GM18502 (cell line): ENCODE results near the gene CAMSAP1.

Experiments
- ATAC-seq: cut with Tn5 transposase; IDR thresholded peaks from one replicate; pipeline ENCODE4 v1.9.1; 2021; ENCODE audit warnings: mild to moderate bottlenecking; ENCODE audit not compliant: unreplicated experiment, poor library complexity

The CAMSAP1 gene

DNA sequence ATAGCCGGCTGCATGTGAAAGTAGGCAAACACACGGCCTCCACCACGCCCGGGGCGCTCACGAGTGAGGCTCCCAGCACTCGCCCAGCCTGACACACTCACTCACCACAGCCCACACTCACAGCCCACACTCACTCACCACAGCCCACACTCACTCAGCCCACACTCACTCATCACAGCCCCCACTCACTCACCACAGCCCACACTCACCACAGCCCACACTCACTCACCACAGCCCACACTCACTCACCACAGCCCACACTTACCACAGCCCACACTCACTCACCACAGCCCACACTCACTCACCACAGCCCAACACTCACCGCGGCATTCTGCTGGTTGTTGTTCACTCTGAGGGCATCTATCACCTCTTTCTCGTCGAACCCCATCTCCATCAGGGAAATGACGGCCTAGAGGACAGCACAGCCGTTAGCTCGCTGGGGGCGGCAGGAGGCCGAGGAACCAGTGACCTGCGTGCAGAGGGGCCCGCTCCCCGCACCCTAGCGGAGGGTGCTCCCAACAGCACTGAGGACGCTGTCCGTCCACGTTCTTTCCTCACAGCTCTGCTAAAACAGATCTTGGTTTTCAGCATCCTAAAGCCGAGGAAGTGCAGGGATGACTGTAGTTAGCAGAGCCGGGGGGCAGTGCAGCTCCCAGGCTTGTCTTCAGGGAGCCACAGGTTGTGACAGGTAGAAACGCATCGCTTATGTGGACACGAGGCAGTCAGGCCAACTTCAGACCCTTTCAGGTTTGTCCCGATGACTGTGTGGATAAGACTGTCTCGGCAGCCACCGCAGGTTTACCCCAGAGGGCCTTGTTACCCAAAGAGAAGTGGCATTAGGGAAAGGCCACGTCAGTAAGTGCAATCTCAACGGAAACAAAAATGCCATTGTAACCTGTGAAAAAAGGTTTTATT, 32.3 kb upstream of the CAMSAP1 start:
- no peak for ATAC-seq

DNA sequence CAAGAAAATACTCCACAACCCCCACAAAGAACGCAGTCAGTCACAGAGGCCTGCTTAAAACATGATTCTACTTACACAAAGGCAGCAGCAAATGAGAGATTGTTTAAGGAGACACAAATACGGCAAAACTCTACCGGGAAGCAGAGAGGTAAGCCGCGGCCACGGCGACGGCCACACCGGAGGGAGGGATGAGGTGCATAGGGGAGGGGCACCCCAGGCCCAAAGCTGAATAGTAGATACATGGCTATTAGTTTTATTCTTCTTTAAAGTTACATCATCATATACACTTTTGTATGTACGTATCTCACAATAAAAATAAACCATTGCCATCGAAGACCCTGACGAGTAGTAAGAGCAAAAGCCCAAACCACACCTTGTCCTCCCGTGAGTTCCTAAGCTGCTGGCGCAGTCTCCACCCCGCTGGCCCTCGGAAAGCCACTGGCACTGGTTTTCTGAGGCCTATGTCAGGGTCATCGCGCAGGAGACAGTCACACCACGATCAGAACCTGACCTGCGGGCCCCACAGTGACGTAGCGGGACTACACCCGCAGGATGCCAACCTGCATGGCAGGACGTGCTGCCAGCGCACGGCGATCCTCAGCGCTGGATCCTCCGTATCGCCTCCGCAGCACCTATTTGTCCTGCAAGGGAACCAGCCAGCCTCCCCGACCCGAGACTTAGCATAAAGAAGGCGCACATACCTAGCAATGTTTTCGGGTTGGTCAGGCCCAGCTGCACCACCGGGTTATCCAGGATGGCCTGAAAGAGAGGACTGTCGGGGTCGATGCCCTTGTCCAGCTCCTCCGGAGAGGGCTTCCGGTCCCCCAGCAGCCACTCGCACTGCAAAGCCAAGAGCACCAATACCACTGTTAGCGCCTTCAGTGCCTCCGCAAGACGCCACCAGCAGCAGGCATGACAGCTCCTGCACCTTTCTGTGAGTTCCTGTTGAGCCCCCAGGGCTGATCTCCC, 30.5 kb upstream of the CAMSAP1 start:
- no peak for ATAC-seq

DNA sequence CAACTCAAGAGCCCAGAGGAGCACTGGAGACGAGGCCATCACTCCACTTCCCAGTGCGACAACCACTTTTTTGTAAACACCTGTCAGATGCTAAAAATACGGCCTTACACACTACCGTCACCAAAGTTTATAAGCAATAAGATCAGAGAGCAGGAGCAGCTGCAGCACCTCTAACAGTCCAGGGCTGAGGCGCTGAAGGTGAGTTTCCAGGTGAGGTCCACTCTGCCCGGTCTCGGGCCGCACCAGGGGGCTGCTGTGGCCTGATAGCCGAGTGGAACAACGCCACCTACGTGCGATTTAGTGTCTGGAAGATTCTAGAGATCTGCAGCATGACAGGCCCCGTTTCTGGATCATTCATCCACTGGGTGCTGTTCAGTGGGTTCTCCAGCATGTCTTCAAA, 25.8 kb upstream of the CAMSAP1 start:
- ATAC-seq, result no peak

DNA sequence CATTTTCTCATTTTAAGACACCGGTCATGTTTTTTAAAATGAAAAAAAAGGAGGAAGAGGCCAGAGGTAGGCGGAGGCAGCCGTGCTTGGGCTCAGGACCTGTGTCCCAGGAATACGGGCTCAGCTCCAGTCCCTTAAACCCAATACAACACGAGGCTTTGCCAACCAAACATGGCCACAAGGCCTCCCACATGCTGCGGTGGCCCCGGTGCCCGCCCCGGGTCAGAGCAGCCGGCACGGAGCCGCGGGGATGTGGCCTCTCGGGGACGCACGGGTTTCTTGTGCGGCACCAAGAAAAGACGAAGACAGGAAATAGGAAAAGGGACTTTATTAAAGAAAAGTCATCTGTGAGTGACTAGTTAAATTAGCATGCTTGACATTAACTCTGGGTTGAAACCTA, 25.3 kb upstream of the CAMSAP1 start:
- ATAC-seq, result no peak

DNA sequence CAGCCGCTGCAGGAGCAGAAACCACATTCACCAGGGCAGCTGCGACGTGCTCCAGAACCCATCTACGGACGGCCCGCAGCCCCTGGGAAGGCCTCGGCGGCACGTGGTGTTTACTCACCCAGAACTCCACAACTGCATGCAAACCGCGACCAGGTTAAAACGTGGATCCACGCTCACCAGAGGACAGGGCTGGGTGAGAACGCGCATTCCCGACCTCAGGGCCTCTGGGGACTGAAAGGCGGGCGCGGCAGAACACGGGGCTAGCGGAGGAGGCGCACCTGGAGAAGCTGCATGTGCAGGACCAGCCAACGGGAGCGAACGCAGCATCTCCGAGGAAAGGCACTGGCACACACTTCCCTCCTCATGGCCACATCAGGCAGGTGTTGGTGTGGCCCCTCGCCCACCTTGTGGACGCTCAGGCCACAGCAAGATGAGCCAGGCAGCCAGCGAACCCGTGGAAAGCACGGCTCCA, 24.0 kb upstream of the CAMSAP1 start:
- no peak for ATAC-seq

DNA sequence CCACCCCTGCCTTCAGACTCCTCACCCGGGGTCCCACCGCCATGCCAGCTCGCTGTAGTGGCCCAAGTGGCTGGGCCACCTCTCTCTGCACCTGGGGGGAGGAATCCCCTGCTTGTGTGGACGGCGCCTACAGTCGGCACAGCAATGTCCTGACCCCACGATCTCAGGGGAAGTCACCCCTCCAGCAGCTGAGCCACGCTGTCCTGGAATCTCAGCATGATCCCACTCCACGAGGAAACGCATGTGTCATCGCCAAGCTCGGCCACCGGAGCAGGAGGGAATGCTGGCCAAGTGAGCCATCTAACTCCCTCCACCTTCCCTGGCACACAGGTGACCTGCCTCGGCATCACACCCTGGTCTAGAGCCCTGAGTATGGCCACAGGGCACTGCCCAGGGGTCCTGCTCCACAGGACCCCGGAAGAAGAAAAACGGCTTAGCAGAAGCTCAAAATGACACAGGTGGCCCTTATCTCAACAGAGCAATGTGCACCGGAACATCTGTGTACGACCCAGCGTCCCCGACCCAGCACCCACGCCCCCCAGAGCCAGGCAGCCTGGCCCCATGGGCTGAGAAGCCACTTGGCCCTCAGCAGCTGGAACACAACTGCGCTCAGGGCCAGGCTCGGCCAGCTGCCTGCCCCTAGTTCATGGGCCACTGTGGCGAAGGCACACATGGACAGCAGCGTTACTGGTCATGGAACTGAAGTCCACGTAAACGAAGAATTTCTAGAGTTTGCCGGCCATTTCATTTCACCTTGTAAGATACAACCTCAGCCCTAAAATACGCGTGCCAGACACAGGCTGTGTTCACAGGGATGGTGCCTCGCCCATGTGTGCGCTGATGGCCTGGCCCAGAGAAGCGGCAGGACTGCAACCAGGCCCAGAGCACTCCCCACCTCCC, 23.4 kb upstream of the CAMSAP1 start:
- ATAC-seq, result no peak

DNA sequence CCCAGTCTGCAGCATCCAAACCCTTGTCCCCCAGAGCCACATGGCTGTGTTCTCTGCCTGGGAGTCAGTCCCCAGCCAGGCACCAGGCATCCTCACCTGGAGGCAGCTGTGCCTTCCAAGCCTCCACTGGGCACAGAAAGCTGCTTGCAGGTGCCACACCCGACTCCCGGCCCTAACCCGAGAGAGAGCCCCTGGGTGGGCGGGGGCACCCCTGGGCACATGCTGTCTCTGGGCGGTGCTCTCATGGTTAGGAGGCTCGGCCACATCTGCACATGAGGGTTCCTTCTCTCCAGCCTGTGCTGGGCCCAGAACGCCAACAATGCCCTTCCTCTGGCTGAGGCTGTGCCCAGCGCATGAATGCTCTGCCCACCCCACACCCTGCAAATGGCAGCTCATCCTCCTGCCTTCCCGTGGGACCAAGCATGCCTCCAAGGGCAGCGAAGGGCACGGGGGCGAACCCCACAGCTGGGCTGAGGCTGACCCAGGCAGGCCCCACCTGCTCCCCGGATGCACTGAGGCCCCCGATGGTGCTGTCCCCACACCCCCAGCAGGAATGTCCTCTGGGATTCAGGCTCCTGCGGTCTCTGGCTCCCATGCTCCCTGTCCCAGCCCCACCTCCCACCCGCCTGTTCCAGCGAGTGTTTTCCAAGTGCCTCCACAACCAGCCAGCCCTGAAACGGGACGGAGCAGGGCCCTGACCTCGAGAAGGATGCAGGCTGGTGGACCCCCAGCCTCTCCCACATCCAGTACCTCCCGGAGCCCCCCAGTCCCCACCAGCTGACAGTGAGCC, 22.5 kb upstream of the CAMSAP1 start:
- no peak for ATAC-seq

DNA sequence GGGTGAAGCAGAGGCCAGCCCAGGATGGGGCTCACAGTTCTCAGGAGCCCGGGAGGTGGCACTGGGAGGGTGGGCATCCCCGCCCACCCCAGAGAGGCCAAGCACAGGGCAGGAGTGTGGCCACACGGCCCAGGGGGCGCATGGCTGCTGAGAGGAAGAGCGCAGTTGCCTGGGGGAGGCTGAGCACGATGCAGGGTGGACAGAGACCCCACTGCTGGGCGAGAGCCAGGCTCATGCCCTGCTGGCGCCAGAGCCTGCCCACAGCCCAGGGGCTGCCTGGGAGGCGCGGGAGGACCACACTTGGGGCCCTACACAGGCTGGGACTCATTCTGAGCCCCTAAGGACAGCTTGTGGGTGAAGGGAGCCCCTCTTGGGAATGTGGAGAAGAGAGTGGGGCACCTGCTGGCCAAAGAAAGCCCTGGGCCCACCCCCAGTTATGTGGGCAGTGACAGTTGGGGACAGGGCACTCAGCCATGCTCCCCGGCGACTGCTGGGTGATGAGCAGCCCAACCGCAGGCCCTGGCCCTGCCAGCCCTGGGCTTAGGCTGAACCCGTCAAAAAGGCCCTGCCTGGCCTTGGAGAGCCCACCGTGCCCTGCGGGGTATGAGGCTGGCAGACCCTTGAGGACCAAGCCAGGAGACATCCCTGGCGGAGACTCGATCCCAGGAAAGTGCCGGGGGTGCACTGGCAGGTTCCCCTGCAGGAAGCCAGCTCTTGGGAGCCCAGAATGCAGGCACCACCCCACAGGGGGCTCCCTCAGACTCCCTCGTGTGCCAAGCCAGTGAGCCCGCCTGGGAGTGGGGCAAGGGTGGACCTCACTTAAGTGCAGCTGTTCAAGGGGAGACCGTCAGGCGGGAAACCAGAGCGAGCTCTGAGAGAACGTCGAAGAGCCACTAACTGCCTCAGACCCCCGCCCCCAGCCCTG, 21.6 kb upstream of the CAMSAP1 start:
- no peak for ATAC-seq

DNA sequence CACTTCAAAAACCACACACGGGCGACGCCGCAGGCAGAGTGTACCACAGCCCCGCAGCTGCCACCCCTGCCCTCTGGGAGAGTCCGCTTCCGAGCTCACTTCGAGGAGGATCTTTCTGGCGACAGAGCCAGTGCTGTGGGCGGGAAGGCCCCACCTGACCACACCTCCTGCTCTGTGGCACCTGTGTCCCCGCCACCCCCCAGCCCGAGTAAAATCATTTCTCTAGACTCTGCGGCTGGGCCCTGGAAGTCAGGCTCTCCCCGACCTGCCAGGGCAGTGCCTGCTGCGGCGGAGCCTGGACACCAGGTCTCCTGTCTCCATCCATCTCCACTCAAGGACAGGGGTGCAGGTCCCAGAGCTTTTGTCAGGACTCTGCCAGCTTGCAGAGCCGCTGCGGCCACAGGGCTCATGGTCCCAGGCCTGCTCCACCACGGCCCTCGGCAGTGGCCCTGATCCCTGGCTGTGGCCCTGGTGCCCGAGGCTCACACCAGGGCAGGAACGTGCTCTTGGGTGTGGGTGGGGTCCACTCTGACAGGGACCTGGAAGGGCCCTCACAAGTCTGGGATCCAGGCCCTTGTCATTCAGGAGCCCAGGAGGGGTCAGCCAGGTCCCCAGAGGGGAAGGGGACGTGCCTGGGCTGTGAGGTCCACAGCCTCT, 20.9 kb upstream of the CAMSAP1 start:
- no peak for ATAC-seq

DNA sequence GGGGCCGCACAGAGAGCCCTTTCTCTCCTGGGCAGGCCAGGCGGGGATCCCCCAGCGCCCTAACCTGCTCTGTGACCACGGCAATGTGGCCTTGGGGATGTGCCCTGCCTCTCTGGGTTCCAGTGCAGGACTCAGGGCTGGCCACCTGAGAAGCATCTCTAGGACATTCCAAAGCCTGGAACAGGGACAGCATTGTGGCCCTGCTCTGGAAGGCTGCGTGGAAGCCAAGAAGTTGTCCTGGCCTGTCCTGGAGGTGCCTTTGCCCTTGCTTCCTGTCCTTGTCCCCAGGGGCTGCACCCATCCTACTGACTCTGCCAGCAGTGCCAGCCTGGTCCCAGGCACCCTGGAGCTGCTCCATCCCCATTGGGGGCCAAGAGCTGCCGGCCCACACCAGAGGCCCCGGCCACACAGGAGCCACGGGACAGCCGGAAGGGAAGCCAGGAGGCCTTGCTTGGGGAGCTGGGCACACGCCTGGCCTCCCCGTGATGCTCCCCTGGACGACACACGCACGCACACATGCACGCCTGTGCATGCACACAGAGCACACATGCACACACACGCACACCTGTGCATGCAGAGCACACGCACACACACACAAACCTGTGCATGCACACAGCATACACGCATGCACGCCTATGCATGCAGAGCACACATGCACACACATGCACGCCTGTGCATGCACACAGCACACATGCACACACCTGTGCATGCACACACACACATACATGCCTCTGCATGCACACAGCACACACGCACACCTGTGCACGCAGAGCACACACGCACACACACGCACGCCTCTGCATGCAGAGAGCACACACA, 20.1 kb upstream of the CAMSAP1 start:
- ATAC-seq, result no peak

DNA sequence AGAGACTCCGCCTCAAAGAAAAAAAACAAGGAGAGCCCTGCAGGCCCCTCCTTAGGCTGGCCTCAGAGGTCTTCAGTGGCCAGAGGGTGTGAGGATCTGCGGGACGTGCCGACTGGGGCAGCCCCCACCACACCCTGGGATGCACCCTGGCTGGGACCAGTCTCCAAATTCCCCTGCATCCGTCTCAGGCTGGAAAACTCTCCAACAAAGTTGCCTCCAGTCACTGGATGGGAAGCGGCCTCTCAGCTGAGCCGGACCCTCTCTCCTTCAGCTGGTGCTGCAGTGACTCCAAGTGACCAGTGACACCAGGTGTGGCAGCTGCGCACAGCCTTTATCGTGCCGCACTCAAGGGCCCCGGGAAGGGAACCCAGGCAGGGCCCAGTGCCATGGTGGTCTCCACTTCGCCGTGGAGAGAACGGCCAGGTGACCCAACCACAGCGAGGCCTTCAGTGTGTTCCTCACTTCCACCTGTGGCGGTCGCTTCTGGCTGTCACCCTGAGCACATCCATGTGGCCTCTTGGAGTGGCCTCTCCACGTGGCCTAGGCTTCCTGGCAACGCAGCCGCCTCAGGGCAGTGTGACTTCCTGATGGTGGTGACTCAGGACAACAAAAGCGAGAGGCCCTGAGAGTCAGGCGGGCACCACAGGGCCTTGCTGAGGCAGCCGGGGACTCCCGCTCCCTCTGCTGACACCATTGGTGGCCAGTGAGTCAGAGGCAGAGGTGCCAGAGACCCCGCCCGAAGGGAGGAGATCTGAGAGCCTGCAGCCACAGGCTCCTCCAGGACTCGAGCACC, 19.3 kb upstream of the CAMSAP1 start:
- no peak for ATAC-seq

DNA sequence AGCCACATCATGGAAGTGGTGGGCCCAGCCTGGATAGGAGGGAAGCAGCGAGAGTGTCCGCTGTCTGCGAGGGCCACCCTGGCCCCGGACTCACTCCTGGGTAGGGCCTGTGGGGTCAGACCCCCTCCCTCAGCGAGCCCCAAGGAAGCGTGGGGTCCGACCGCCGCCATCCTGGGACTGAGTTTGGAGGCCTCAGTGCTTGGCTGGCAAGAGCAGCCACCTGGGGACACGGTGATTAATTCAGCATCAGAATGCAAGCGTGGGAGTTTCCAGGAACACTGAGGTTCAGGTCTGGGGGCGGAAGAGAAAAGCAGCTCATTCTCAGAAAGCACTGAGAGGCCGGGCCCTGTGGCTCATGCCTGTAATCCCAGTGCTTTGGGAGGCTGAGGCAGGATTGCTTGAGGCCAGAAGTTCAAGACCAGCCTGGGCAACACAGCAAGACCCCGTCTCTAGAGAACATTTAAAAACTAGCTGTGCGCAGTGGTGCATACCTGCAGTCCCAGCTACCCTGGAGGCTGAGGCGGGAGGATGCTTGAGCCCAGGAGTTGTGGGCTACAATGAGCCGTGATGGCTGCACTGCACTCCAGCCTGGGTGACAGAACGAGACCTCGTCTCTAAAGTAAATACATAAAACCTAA, 18.3 kb upstream of the CAMSAP1 start:
- no peak for ATAC-seq

DNA sequence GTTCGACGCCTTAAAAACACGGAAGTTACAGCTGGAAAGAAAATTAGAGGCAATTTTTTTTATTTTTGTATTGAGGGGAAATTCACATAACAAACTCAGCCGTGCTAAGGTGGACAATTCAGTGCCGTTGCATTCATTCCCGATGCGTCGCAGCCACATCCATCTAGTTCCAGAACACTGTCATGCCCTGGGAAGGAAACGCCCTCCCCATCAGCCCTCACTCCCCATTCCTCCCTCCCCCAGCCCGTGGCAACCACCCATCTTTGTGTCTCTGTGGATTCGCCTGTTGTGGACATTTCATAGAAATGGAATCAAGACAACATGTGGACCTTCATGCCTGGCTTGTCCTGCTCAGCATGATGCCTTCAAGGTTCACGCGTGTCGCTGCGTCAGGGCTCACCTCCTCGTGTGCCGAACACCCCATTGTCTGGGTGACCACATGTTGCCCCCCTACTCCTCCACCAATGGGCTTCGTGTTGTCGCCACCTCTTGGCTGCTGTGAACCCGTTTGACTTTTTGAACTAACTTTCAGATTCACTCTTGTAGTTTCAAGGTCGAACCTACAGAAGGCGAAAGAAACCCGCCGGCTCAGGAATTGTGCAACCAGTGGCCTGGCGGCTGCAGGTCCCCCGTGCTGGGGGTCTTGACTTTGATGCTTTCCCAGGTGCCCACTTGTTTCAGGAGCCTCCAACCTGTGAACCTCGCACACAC, 17.4 kb upstream of the CAMSAP1 start:
- ATAC-seq, result no peak

DNA sequence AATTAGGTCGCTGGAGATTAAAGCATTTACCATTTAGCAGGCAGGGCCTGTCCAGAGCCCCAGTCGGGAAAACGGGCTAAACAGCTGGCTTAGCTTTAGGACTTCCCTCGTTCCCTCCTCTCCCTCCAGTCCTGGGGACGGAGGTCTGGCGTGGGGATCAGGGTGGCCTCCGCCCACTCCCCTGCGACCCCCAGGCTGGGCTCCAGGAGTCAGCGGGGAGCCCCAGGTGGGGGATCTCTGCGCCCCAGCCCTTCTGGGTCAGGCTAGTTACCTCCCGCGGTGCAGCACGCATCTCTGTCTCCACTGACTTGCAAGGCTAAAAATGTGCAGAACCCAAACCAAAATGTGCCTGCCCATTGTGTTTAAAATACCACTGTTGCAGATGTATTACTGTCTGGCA, 16.2 kb upstream of the CAMSAP1 start:
- ATAC-seq, result no peak

DNA sequence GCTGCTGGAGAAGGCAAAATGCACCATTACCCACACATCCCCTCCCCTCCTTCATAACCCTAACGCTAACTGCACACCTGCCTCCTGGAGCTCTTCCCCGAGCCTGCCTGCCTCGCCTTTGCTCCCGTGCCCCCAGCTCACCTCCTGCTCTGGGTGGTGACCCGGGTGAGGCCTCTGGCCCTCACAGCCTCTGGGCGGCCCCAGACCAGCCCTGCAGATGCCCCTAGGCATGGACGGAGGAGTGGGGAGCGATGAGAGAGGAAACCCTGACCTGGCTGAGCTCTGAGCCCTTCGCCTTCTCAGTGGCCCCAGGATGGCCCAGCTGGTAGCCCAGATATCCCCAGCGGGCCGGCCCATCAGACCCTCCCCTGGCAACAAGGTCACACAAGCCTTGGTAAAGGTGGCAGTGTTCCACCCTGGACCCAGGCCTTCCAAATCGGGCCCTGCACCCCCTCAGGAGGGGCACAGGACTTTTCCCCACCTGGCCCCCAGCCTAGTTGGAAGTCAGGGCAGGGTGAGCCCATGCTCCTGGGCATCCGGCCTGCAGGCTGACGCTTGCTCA, 14.5 kb upstream of the CAMSAP1 start:
- ATAC-seq, result no peak
